ENCODE measurements around the gene UBR1. TPM values are rescaled to one million over a fixed set of nuclear protein-coding genes. Genes with fewer than 3 reads are reported as not detected.

The UBR1 gene
- total and polyA plus RNA-seq, 10 of the 15 experiments (the other 5 are each of a cell fraction or from before 2014, with no cell fraction given), result 4.5 to 27.5 (median 16.7) TPM

DNA sequence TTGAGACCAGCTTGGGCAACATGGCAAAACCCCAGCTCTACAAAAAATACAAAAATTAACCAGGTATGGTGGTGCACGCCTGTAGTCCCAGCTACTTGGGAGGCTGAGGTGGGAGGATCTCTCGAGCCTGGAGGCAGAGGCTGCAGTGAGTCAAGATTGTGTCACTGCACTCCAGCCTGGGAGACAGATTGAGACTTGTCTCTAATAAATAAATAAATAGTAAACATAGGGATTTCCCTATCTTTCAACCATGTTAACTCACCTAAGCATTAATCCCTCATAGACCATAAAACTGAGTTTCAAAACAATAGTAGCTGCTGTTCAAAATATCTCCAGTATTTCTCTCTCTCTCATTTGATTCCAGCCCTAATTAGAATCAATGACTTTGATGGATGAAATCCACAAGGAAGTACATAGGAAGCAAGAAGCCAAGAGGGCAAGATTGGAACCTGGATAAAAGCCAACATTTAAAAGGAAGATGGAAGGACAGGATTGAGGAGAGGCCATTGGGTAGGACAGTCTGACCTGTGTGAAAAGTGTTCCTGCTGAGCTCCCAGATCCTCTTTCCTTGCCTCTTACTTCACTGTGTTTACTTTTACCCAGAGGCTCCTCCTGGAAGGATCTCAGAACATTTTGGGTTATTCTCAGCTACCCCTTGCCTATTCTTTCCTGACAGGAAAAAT lies 172.9 kb downstream of the UBR1 start:
- Histone ChIP-seq H3K4me1 (ENCODE audit: control insufficient read depth, insufficient read depth, low read length) (no peaks in the 10 kb centered on the region), H3K79me2 (ENCODE audit: control insufficient read depth, insufficient read depth, low read length) (no peaks in the 10 kb centered on the region), H3K4me3 (no peak overlapping the region), H3K4me2 (ENCODE audit: control insufficient read depth, insufficient read depth) (no peak overlapping the region), H3K27ac (ENCODE audit: control insufficient read depth, insufficient read depth) (no peak overlapping the region), H2AFZ (ENCODE audit: control insufficient read depth, low read depth, low read length) (no peak overlapping the region), H3K36me3 (ENCODE audit: control insufficient read depth in 2 of 2, insufficient read depth in 2 of 2, low read length in 1 of 2) (no peaks in the 10 kb centered on the region), H3K9ac (ENCODE audit: control insufficient read depth, insufficient read depth, low read length) (no peak overlapping the region), H4K20me1 (ENCODE audit: control insufficient read depth, insufficient read depth) (no peaks in the 10 kb centered on the region), H3K27me3 (replicated peaks in 1 of 2; ENCODE audit: control insufficient read depth in 2 of 2, insufficient read depth in 2 of 2, low read length in 1 of 2) (no peaks in the 10 kb centered on the region), H3K9me3 (replicated peaks; ENCODE audit: control insufficient read depth, insufficient read depth, low read length) (no peaks in the 10 kb centered on the region)
- BruUV-seq (replicated peaks), result no TSS peak
- CTCF ChIA-PET, result interaction anchor here (1.1 to 1.3 kb wide), 2 partner anchors 39 to 229 kb away, joined by 3 read pairs; no protein-coding TSS in a partner anchor
- SMC1A ChIA-PET (ENCODE audit: uncharacterized antibody, unreplicated experiment), result no interaction called here
- WGBS (ENCODE audit: insufficient coverage, insufficient replicate concordance, low lambda C conversion rate, missing lambda C conversion rate), result 93% methylated on average over 2 of the region's 2 CpGs
- POLR2A ChIA-PET, result no interaction called here
- no peak for ATAC-seq
- RAD21 ChIA-PET (ENCODE audit: unreplicated experiment), result interaction anchor here (0.8 kb wide), 1 partner anchor 353 kb away, joined by 3 read pairs; no protein-coding TSS in a partner anchor
- DNase-seq (ENCODE audit: low read depth, low spot score), result no peak
- intact Hi-C loops (cut with micrococcal nuclease; ENCODE audit: unreplicated experiment), result no loop called here
- no peak for FAIRE-seq
- TF ChIP-seq, protein P1, sequence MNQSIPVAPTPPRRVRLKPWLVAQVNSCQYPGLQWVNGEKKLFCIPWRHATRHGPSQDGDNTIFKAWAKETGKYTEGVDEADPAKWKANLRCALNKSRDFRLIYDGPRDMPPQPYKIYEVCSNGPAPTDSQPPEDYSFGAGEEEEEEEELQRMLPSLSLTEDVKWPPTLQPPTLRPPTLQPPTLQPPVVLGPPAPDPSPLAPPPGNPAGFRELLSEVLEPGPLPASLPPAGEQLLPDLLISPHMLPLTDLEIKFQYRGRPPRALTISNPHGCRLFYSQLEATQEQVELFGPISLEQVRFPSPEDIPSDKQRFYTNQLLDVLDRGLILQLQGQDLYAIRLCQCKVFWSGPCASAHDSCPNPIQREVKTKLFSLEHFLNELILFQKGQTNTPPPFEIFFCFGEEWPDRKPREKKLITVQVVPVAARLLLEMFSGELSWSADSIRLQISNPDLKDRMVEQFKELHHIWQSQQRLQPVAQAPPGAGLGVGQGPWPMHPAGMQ (IDR thresholded peaks at IDR 0.05; ENCODE audit: borderline replicate concordance), result no peak
- TF ChIP-seq BRCA1 (IDR thresholded peaks at IDR 0.05; ENCODE audit: low read depth, low read length) (no peak), MXI1 (IDR thresholded peaks at IDR 0.05; ENCODE audit: low read depth, low read length) (no peak), ESRRA (IDR thresholded peaks at IDR 0.05; ENCODE audit: low read length) (no peak), IKZF1 (conservative IDR thresholded peaks at IDR 0.05) (no peak), SMAD5 (IDR thresholded peaks at IDR 0.05; ENCODE audit: low read depth) (no peak), RFX5 (IDR thresholded peaks at IDR 0.05; ENCODE audit: low read depth, low read length) (no peak), NFXL1 (IDR thresholded peaks at IDR 0.05; ENCODE audit: borderline replicate concordance) (no peak), CREM (IDR thresholded peaks at IDR 0.05; ENCODE audit: low read depth) (no peak), HDGF (IDR thresholded peaks at IDR 0.05) (no peak)
- TF ChIP-seq, protein P2, sequence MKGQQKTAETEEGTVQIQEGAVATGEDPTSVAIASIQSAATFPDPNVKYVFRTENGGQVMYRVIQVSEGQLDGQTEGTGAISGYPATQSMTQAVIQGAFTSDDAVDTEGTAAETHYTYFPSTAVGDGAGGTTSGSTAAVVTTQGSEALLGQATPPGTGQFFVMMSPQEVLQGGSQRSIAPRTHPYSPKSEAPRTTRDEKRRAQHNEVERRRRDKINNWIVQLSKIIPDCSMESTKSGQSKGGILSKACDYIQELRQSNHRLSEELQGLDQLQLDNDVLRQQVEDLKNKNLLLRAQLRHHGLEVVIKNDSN (IDR thresholded peaks at IDR 0.05; ENCODE audit: borderline replicate concordance, extremely low read length, insufficient read depth, low read depth, low read length), result no peak
- TF ChIP-seq, protein P3, sequence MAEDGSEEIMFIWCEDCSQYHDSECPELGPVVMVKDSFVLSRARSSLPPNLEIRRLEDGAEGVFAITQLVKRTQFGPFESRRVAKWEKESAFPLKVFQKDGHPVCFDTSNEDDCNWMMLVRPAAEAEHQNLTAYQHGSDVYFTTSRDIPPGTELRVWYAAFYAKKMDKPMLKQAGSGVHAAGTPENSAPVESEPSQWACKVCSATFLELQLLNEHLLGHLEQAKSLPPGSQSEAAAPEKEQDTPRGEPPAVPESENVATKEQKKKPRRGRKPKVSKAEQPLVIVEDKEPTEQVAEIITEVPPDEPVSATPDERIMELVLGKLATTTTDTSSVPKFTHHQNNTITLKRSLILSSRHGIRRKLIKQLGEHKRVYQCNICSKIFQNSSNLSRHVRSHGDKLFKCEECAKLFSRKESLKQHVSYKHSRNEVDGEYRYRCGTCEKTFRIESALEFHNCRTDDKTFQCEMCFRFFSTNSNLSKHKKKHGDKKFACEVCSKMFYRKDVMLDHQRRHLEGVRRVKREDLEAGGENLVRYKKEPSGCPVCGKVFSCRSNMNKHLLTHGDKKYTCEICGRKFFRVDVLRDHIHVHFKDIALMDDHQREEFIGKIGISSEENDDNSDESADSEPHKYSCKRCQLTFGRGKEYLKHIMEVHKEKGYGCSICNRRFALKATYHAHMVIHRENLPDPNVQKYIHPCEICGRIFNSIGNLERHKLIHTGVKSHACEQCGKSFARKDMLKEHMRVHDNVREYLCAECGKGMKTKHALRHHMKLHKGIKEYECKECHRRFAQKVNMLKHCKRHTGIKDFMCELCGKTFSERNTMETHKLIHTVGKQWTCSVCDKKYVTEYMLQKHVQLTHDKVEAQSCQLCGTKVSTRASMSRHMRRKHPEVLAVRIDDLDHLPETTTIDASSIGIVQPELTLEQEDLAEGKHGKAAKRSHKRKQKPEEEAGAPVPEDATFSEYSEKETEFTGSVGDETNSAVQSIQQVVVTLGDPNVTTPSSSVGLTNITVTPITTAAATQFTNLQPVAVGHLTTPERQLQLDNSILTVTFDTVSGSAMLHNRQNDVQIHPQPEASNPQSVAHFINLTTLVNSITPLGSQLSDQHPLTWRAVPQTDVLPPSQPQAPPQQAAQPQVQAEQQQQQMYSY (CRISPR knock-in tag; IDR thresholded peaks at IDR 0.05), result no peak
- TF ChIP-seq, protein P4, sequence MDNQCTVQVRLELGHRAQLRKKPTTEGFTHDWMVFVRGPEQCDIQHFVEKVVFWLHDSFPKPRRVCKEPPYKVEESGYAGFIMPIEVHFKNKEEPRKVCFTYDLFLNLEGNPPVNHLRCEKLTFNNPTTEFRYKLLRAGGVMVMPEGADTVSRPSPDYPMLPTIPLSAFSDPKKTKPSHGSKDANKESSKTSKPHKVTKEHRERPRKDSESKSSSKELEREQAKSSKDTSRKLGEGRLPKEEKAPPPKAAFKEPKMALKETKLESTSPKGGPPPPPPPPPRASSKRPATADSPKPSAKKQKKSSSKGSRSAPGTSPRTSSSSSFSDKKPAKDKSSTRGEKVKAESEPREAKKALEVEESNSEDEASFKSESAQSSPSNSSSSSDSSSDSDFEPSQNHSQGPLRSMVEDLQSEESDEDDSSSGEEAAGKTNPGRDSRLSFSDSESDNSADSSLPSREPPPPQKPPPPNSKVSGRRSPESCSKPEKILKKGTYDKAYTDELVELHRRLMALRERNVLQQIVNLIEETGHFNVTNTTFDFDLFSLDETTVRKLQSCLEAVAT (IDR thresholded peaks at IDR 0.05), result no peak
- TF ChIP-seq, protein P5, sequence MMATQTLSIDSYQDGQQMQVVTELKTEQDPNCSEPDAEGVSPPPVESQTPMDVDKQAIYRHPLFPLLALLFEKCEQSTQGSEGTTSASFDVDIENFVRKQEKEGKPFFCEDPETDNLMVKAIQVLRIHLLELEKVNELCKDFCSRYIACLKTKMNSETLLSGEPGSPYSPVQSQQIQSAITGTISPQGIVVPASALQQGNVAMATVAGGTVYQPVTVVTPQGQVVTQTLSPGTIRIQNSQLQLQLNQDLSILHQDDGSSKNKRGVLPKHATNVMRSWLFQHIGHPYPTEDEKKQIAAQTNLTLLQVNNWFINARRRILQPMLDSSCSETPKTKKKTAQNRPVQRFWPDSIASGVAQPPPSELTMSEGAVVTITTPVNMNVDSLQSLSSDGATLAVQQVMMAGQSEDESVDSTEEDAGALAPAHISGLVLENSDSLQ (IDR thresholded peaks at IDR 0.05), result no peak
- in situ Hi-C loops (cut with MboI), result no loop called here

Data from GM12878 (cell line).